MCF 10A (cell line): Measurements from ENCODE around the gene REV3L. TPM values are rescaled to one million over a fixed set of nuclear protein-coding genes. Genes with fewer than 3 reads are reported as not detected.
A peak's percentile ranks its signal among the peaks of the same experiment; 100 is the strongest.
"Not testable (repeated sequence)": the region's sequence is repeated elsewhere in the genome, so short reads cannot be mapped to it uniquely, and the experiment has no call there.

Experiments used
- BruUV-seq: library from RNA; stranded (reverse); fragments of 400-500 nt; replicated peaks from 2 replicates; lab custom pipeline; 2021; lab: Mats Ljungman, UMichigan
- CTCF ChIA-PET: fragments of 300-600 bp; sonication (Branson Sonifier 250); formaldehyde crosslinking; extraction: SDS; loops from one replicate; lab custom pipeline; 2021; ENCODE audit warnings: antibody characterized with exemption, inconsistent platforms; lab: Yijun Ruan, JAX
- POLR2A ChIA-PET: fragments of 300-600, 350-650 bp; sonication (Branson Sonifier 250); formaldehyde crosslinking; extraction: SDS; loops from one replicate; lab custom pipeline; 2020; ENCODE audit warnings: antibody characterized with exemption, inconsistent platforms; lab: Yijun Ruan, JAX
- DNase-seq: peaks from one replicate; pipeline ENCODE4 v3.0.0-alpha.2; 2018; ENCODE audit not compliant: unreplicated experiment
- H3K27ac Mint-ChIP-seq: one replicate; pipeline ENCODE4 v1.8.0; 2022; ENCODE audit warnings: mild to moderate bottlenecking, low read depth, mixed read lengths; ENCODE audit not compliant: unreplicated experiment
- H3K27me3 Mint-ChIP-seq: one replicate; pipeline ENCODE4 v1.8.0; 2022; ENCODE audit warnings: mixed read lengths; ENCODE audit not compliant: insufficient read depth, unreplicated experiment
- H3K36me3 Mint-ChIP-seq: one replicate; pipeline ENCODE4 v1.8.0; 2022; ENCODE audit warnings: mild to moderate bottlenecking, moderate library complexity, mixed read lengths; ENCODE audit not compliant: insufficient read depth, unreplicated experiment
- H3K4me1 Mint-ChIP-seq: one replicate; pipeline ENCODE4 v1.8.0; 2022; ENCODE audit warnings: mixed read lengths; ENCODE audit not compliant: insufficient read depth, unreplicated experiment
- H3K4me3 Mint-ChIP-seq: one replicate; pipeline ENCODE4 v1.8.0; 2022; ENCODE audit warnings: mild to moderate bottlenecking, moderate library complexity, mixed read lengths; ENCODE audit not compliant: unreplicated experiment
- H3K9me3 Mint-ChIP-seq: one replicate; pipeline ENCODE4 v1.8.0; 2022; ENCODE audit warnings: mixed read lengths; ENCODE audit not compliant: unreplicated experiment
- CTCF ChIP-seq: fragments of 200-600 bp; IDR thresholded peaks from one replicate; pipeline ENCODE4 v1.8.0; 2022; ENCODE audit warnings: antibody characterized with exemption, mild to moderate bottlenecking; ENCODE audit not compliant: unreplicated experiment
- intact Hi-C: fragments of 100-400 bp; cut with micrococcal nuclease; formaldehyde crosslinking; loops from 2 replicates; pipeline ENCODE4 v1.14.1; 2022
- total RNA-seq: library from RNA; stranded (reverse); gene quantifications from 2 replicates; pipeline ENCODE4 v1.2.3, GENCODE V29; 2022

The REV3L gene
- total RNA-seq, 1 experiment from 2014 or later: 31.2 TPM

- H3K27ac Mint-ChIP-seq: peak overlapping the region; percentile 35
- peaks cover 5% of the 10 kb centered on the region for H3K36me3 Mint-ChIP-seq
- CTCF ChIA-PET: interaction anchor here (0.6 to 2.3 kb wide), 28 partner anchors 11 to 467 kb away, joined by 3 to 19 read pairs (median 4); a partner anchor contains a TSS
- peak; percentile 39 for TF ChIP-seq CTCF
- peaks cover 38% of the 10 kb centered on the region for H3K4me1 Mint-ChIP-seq
- peak overlapping the region; percentile 39 for H3K4me3 Mint-ChIP-seq
- intact Hi-C loops: loop anchor here (1.0 to 2.0 kb wide), 2 partner anchors 52 to 117 kb away; no protein-coding TSS in a partner anchor
- BruUV-seq: no TSS peak
- H3K9me3 Mint-ChIP-seq: no peaks in the 10 kb centered on the region
- POLR2A ChIA-PET: interaction anchor here (0.7 to 2.8 kb wide), 18 partner anchors 13 to 604 kb away, joined by 3 to 52 read pairs (median 5); partner anchors contain the start of genes AMD1 and TRAF3IP2
- DNase-seq: peak; percentile 73
- no peaks in the 10 kb centered on the region for H3K27me3 Mint-ChIP-seq
These were observed 4.3 kb downstream of the REV3L start for GRCh38 chr6:111478749-111479148.

- intact Hi-C loops: loop anchor here (1.0 to 2.0 kb wide), 2 partner anchors 51 to 117 kb away; no protein-coding TSS in a partner anchor
- POLR2A ChIA-PET: interaction anchor here (0.8 to 2.8 kb wide), 16 partner anchors 12 to 219 kb away, joined by 3 to 52 read pairs (median 5); partner anchors contain the start of gene TRAF3IP2
- Mint-ChIP-seq H3K36me3 (no peaks in the 10 kb centered on the region), H3K4me3 (peak overlapping the region; percentile 6), H3K27ac (peak overlapping the region; percentile 17), H3K9me3 (no peaks in the 10 kb centered on the region), H3K27me3 (no peaks in the 10 kb centered on the region), H3K4me1 (peaks cover 39% of the 10 kb centered on the region)
- TF ChIP-seq CTCF: no peak
- CTCF ChIA-PET: interaction anchor here (0.5 to 2.3 kb wide), 24 partner anchors 15 to 466 kb away, joined by 3 to 19 read pairs (median 4); a partner anchor contains a TSS
- peak; percentile 30 for DNase-seq
- no TSS peak for BruUV-seq
These were observed 4.9 kb downstream of the REV3L start for GRCh38 chr6:111478064-111478476.

GRCh38 chr6:111477481-111477938 is 5.5 kb downstream of the REV3L start:
- H3K9me3 Mint-ChIP-seq: no peaks in the 10 kb centered on the region
- intact Hi-C loops: no loop called here
- POLR2A ChIA-PET: interaction anchor here (0.8 to 2.8 kb wide), 11 partner anchors 11 to 127 kb away, joined by 3 to 52 read pairs (median 6); partner anchors contain the start of gene TRAF3IP2
- TF ChIP-seq CTCF: no peak
- no peak overlapping the region for H3K4me3 Mint-ChIP-seq
- H3K4me1 Mint-ChIP-seq: peaks cover 44% of the 10 kb centered on the region
- no peaks in the 10 kb centered on the region for H3K36me3 Mint-ChIP-seq
- DNase-seq: no peak
- H3K27me3 Mint-ChIP-seq: no peaks in the 10 kb centered on the region
- CTCF ChIA-PET: interaction anchor here (0.5 to 2.3 kb wide), 10 partner anchors 32 to 465 kb away, joined by 3 to 19 read pairs (median 4); a partner anchor contains a TSS
- H3K27ac Mint-ChIP-seq: peak overlapping the region; percentile 17
- BruUV-seq: no TSS peak

- H3K4me1 Mint-ChIP-seq: peaks cover 37% of the 10 kb centered on the region
- H3K27ac Mint-ChIP-seq: peak overlapping the region; percentile 33
- BruUV-seq, DNase-seq, H3K27me3 Mint-ChIP-seq, H3K9me3 Mint-ChIP-seq, intact Hi-C loops, H3K36me3 Mint-ChIP-seq, CTCF ChIA-PET, H3K4me3 Mint-ChIP-seq: not testable (repeated sequence)
- POLR2A ChIA-PET: interaction anchor here (0.6 kb wide), 1 partner anchor 181 kb away, joined by 3 read pairs; no protein-coding TSS in a partner anchor
These were observed 7.0 kb downstream of the REV3L start for GRCh38 chr6:111476061-111476460.
